Natural killer cell treated with Interleukin-12 subunit alpha and Interleukin-12 subunit beta and Interleukin-15 and Interleukin-18, amount 100 ng/mL, for 72 hours (primary cell): ENCODE data around the gene TIMP2. TPM values are rescaled to one million over a fixed set of nuclear protein-coding genes. Genes with fewer than 3 reads are reported as not detected.
A peak's percentile ranks its signal among the peaks of the same experiment; 100 is the strongest.

Experiments
- ATAC-seq, 2 donors: fragments of 150-1000 bp; cut with Tn5 transposase in 1 of 2; sonication (Bioruptor Pico), chemical (Tn5 transposase) in 1 of 2; 2 replicates each; pipeline ENCODE4 v1.10.0; 2021
- DNase-seq: peaks from one replicate; pipeline ENCODE4 v3.0.0; 2022; ENCODE audit warnings: low spot score
- H3K27ac Mint-ChIP-seq, 2 donors: 1 replicate in 1 of 2; 2 replicates in 1 of 2; pipeline ENCODE4 v1.8.0; 2022; ENCODE audit warnings: mixed read lengths in 2 of 2, mild to moderate bottlenecking in 1 of 2, moderate library complexity in 1 of 2
- H3K27me3 Mint-ChIP-seq, 2 donors: 1 replicate in 1 of 2; 2 replicates in 1 of 2; pipeline ENCODE4 v1.8.0; 2022; ENCODE audit warnings: mixed read lengths in 2 of 2
- H3K36me3 Mint-ChIP-seq: one replicate; pipeline ENCODE4 v1.8.0; 2022; ENCODE audit warnings: mixed read lengths
- H3K4me1 Mint-ChIP-seq, 2 donors: 1 replicate in 1 of 2; 2 replicates in 1 of 2; pipeline ENCODE4 v1.8.0; 2022; ENCODE audit warnings: low read depth in 2 of 2, mixed read lengths in 2 of 2, mild to moderate bottlenecking in 1 of 2
- H3K4me3 Mint-ChIP-seq: one replicate; pipeline ENCODE4 v1.8.0; 2022; ENCODE audit warnings: mixed read lengths
- H3K9me3 Mint-ChIP-seq: 2 replicates; pipeline ENCODE4 v1.8.0; 2022; ENCODE audit warnings: mixed read lengths
- total RNA-seq, 2 donors: library from RNA; stranded (reverse); gene quantifications; one replicate each; pipeline ENCODE4 v1.2.3, GENCODE V29; 2022

The TIMP2 gene
- total RNA-seq, 2 donors from 2014 or later = 0.43 TPM; not detected in 1

DNA sequence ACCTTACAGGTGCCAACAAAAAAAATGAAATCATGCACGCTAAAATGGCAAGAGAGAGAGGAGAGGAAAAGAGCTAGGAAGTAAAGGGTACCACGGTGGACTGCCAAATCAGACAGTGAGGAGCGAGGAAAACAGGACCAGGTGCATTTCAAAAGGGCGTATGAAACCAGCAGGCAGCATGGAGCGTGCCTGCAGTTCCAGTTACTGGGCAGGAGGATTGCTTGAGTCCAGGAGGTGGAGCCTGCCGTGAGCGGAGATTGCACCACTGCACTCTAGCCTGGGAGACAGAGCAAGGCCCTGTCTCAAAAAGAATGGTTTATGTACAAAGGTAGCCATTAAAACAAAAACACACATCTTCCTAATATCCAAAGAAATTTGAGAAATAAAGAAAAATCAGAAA lies 100.9 kb downstream of the TIMP2 start:
- peaks cover 7 to 18% of the 10 kb centered on the region in 2 donors for H3K4me1 Mint-ChIP-seq
- DNase-seq = no peak
- H3K4me3 Mint-ChIP-seq = no peak overlapping the region
- no peaks in the 10 kb centered on the region for H3K9me3 Mint-ChIP-seq
- no peak for ATAC-seq
- no peaks in the 10 kb centered on the region for H3K27me3 Mint-ChIP-seq
- H3K36me3 Mint-ChIP-seq = peaks cover 26% of the 10 kb centered on the region
- no peak overlapping the region for H3K27ac Mint-ChIP-seq

DNA sequence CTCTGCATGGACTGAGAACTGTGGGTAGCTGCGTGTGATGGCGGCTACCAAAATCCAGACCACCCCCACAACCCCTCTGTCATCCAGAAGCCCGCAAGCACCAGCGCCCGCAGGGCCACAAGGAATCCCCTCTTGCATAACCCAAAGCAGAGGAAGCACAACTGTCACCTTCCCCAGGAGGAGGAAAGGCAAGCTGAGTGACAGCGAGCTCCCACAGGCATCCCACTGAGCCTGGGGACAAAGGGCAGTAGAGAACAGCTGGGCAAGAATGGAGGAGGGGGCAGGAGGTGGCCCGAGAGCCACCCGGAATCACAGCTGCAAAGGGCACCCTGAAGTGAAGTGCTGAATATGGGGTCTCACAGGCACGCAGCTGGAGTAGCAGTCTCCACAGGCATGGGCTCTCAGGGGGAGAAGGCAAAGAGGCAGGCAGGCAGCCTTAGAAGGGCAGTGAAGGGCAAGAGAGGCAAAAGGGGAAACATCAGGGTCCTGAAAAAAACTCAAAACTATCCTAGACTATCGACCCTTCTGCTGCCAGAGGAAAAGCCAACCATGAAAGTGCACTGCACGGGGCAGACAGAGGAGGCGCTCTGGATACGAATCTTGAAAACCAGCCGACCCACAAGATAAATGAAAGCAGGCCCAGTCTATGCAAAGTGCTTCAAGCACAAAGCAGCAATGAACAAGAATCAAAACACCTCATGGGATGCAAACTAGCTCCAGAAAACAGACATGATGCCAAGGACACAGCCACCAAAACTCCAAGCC lies 101.7 kb downstream of the TIMP2 start:
- Mint-ChIP-seq H3K4me3 (no peak overlapping the region), H3K27me3 (no peaks in the 10 kb centered on the region), H3K4me1 (peaks cover 15 to 25% of the 10 kb centered on the region in 2 donors), H3K27ac (peak overlapping the region in 1 of 2 donors; percentile 46), H3K9me3 (no peaks in the 10 kb centered on the region), H3K36me3 (peaks cover 32% of the 10 kb centered on the region)
- ATAC-seq = no peak
- no peak for DNase-seq

GRCh38 chr17:78822552-78822951 lies 102.6 kb downstream of the TIMP2 start:
- Mint-ChIP-seq H3K4me1 (peaks cover 20 to 24% of the 10 kb centered on the region in 2 donors), H3K4me3 (no peak overlapping the region), H3K27me3 (no peaks in the 10 kb centered on the region), H3K9me3 (no peaks in the 10 kb centered on the region), H3K36me3 (peaks cover 25% of the 10 kb centered on the region), H3K27ac (peak overlapping the region in 1 of 2 donors; percentile 46)
- no peak for ATAC-seq
- DNase-seq = no peak

- Mint-ChIP-seq H3K4me3 (no peak overlapping the region), H3K36me3 (peaks cover 28% of the 10 kb centered on the region), H3K27ac (no peak overlapping the region), H3K4me1 (peaks cover 25 to 30% of the 10 kb centered on the region in 2 donors), H3K9me3 (no peaks in the 10 kb centered on the region), H3K27me3 (no peaks in the 10 kb centered on the region)
- ATAC-seq (no peak), DNase-seq (no peak)
Measured at GRCh38 chr17:78821961-78822360, 103.2 kb downstream of the TIMP2 start.

- peaks cover 33% of the 10 kb centered on the region for H3K36me3 Mint-ChIP-seq
- no peak overlapping the region for H3K4me3 Mint-ChIP-seq
- DNase-seq (no peak), ATAC-seq (no peak)
- H3K9me3 Mint-ChIP-seq = no peaks in the 10 kb centered on the region
- no peak overlapping the region for H3K27ac Mint-ChIP-seq
- H3K4me1 Mint-ChIP-seq = peaks cover 30 to 33% of the 10 kb centered on the region in 2 donors
- no peaks in the 10 kb centered on the region for H3K27me3 Mint-ChIP-seq
Measured at GRCh38 chr17:78820841-78821240, 104.3 kb downstream of the TIMP2 start.

- ATAC-seq = no peak
- Mint-ChIP-seq H3K4me1 (peaks cover 30 to 32% of the 10 kb centered on the region in 2 donors), H3K27ac (peak overlapping the region; percentile 81 to 82), H3K9me3 (no peaks in the 10 kb centered on the region), H3K27me3 (no peaks in the 10 kb centered on the region), H3K36me3 (peaks cover 32% of the 10 kb centered on the region), H3K4me3 (no peak overlapping the region)
- DNase-seq = no peak
Measured at GRCh38 chr17:78819806-78820792, 105.1 kb downstream of the TIMP2 start.

DNA sequence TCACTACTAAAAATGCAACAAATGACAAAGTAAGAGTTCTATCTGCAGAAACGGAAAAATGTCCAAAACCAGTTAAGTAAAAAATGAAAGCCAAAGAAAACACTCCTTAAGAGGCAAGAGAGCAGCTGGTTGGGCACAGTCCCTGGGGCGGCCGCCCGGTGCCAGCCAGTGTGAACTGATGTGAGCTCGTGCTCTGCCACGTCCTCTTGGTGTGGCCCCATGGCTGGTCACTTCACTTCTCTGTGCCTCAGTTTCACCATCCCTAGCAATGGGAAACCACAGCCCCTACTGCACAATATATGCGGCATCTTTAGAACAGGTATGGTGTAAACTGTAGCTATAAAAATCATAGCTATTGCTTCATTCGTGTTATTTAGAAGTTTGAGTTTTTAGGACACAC lies 105.8 kb downstream of the TIMP2 start:
- Mint-ChIP-seq H3K27me3 (no peaks in the 10 kb centered on the region), H3K36me3 (peaks cover 26% of the 10 kb centered on the region), H3K27ac (peak overlapping the region; percentile 81 to 82), H3K9me3 (no peaks in the 10 kb centered on the region), H3K4me3 (peak overlapping the region; percentile 67), H3K4me1 (peaks cover 30 to 32% of the 10 kb centered on the region in 2 donors)
- DNase-seq = no peak
- no peak for ATAC-seq

DNA sequence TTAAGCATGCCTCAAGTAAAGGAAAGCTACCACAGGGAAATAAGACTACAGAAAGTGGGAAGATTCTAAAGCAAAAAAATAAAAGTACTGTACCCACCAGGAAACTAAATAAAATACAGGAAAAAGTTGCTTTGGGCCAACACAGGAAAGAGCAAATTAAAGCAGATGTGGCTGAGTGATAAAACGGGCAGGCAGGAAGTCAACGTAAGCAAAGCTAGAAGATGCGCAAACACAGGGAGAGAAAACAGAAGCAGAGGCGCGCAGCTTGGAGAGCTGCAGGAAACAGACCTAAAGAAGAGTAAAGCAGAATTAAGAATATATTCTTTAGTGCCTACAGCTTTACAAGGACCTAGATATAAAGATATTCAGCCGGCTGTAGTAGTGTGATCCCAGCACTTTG lies 106.3 kb downstream of the TIMP2 start:
- Mint-ChIP-seq H3K9me3 (no peaks in the 10 kb centered on the region), H3K27me3 (no peaks in the 10 kb centered on the region), H3K27ac (peak overlapping the region; percentile 81 to 82), H3K4me3 (peak overlapping the region; percentile 67), H3K4me1 (peaks cover 30 to 32% of the 10 kb centered on the region in 2 donors), H3K36me3 (peaks cover 26% of the 10 kb centered on the region)
- ATAC-seq (peak in 1 of 2 donors; percentile 45), DNase-seq (no peak)

DNA sequence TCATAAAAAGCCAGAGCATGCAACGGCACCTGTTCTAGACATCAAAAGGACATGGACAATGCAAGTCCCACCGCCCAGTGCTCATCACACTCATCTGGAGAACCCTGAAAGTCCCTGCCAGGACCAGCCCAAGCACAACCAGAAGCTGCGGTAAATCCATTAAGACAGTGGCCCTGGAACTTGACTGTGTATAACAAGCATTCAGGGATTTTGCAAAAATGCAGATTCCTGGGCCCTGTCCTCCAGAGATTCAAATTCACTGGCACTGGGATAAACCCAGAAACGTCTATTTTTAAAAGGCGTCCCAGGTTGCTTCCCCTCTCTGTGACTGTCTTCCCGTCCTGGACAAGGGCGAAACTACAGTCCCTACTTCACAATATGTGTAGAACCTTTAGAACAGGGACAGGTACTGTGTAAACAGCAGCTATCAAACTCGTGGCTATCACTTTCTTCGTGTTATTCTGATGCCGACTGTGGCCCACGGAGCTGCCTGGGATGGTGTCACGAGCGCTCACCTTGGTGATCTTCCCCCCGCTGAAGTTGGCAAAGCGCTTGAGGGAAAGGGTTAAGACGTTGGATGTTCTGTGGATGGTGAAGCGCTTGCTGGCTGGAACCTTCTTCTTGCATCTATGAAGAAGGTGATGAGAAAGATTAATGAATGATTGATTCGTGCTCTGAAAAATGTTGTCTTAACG lies 106.9 kb downstream of the TIMP2 start:
- H3K4me3 Mint-ChIP-seq = peak overlapping the region; percentile 67
- H3K36me3 Mint-ChIP-seq = peaks cover 25% of the 10 kb centered on the region
- no peaks in the 10 kb centered on the region for H3K27me3 Mint-ChIP-seq
- H3K27ac Mint-ChIP-seq = peak overlapping the region; percentile 81 to 82
- H3K4me1 Mint-ChIP-seq = peaks cover 30 to 32% of the 10 kb centered on the region in 2 donors
- H3K9me3 Mint-ChIP-seq = no peaks in the 10 kb centered on the region
- DNase-seq (no peak), ATAC-seq (no peak)

GRCh38 chr17:78817123-78817522 lies 108.1 kb downstream of the TIMP2 start:
- Mint-ChIP-seq H3K4me1 (peaks cover 26 to 30% of the 10 kb centered on the region in 2 donors), H3K27ac (peak overlapping the region; percentile 69 to 78), H3K36me3 (peaks cover 26% of the 10 kb centered on the region), H3K9me3 (no peaks in the 10 kb centered on the region), H3K27me3 (no peaks in the 10 kb centered on the region), H3K4me3 (peak overlapping the region; percentile 53)
- peak; percentile 86 to 93 for ATAC-seq
- no peak for DNase-seq

DNA sequence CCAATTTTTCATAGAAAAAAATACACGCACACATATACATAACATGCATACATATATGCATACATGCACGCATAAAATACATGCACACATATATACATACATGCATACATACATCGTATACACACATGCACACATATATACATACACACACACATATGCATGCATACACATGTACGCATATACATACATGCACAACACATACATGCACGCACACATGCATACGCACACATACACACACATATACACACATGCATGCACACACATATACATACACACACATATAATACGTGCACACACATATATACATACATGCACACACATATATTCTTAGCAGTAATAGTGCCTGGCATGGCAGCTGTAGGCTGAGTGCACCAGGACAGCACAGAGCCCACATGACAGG lies 109.5 kb downstream of the TIMP2 start:
- Mint-ChIP-seq H3K9me3 (no peaks in the 10 kb centered on the region), H3K36me3 (peaks cover 32% of the 10 kb centered on the region), H3K4me1 (peaks cover 26 to 30% of the 10 kb centered on the region in 2 donors), H3K27ac (no peak overlapping the region), H3K4me3 (no peak overlapping the region), H3K27me3 (no peaks in the 10 kb centered on the region)
- ATAC-seq (no peak), DNase-seq (no peak)

- Mint-ChIP-seq H3K36me3 (peaks cover 33% of the 10 kb centered on the region), H3K4me1 (peaks cover 10 to 11% of the 10 kb centered on the region in 2 donors), H3K27ac (no peak overlapping the region), H3K27me3 (no peaks in the 10 kb centered on the region), H3K9me3 (no peaks in the 10 kb centered on the region), H3K4me3 (no peak overlapping the region)
- ATAC-seq (no peak), DNase-seq (no peak)
Measured at GRCh38 chr17:78812855-78813254, 112.3 kb downstream of the TIMP2 start.

DNA sequence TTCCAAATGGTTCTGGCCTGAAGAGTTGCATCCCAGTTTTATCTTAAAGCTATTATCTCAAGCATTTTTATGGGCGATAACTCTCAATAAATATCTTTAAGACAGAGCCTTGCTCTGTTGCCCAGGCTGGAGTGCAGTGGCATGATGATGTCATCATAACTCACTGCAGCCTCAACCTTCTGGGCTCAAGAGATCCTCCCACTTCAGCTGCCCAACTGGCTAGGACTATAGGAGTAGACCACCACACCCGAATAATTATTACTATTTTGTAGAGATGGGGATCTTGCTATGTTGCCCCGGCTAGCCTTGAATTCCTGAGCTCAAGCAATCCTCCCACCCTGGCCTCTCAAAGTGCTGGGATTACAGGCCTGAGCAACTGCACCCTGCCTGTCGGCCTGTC lies 117.0 kb downstream of the TIMP2 start:
- Mint-ChIP-seq H3K4me3 (no peak overlapping the region), H3K27ac (no peak overlapping the region)

More for the DNA sequence above, 117.0 kb downstream of the TIMP2 start:
- Mint-ChIP-seq H3K9me3 (no peaks in the 10 kb centered on the region), H3K36me3 (peaks cover 33% of the 10 kb centered on the region), H3K4me1 (peaks cover 12 to 22% of the 10 kb centered on the region in 2 donors), H3K27me3 (no peaks in the 10 kb centered on the region)
- ATAC-seq = no peak
- DNase-seq = no peak
